Measurements from ENCODE around the gene UBXN1. TPM values are rescaled to one million over a fixed set of nuclear protein-coding genes. Genes with fewer than 3 reads are reported as not detected.

UBXN1 gene
- total and polyA plus RNA-seq, 10 of the 15 experiments (the other 5 are each of a cell fraction or from before 2014, with no cell fraction given), result 7.0 to 173 (median 106) TPM

DNA sequence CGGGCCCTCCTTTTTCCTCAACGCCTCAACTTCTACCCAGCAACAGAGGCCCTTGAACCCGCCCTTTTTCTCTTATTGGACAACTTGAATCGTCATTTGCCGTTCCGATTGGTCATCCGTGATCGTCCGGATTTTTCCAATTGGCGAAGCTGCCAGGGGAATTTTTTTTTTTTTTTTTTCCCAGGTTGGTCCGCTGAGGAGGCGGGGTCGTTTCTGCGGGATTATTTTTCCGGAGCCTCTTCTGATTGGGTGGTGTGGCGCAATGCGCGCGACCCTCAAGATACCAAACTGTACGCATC lies 48.9 kb upstream of the UBXN1 start (continued):
- TF ChIP-seq, protein P1, sequence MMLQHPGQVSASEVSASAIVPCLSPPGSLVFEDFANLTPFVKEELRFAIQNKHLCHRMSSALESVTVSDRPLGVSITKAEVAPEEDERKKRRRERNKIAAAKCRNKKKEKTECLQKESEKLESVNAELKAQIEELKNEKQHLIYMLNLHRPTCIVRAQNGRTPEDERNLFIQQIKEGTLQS (IDR thresholded peaks at IDR 0.05; ENCODE audit: borderline replicate concordance, extremely low read depth, low read depth, low read length), result no peak
- no peak for TF ChIP-seq MEF2B (IDR thresholded peaks at IDR 0.05; ENCODE audit: partially characterized antibody, poor library complexity, severe bottlenecking)
- TF ChIP-seq FOXM1 (IDR thresholded peaks at IDR 0.05; ENCODE audit: low read depth, low read length), result peak; percentile 64; the same call in 1 of the 2 replicates
- peak; percentile 80 for TF ChIP-seq SP1 (IDR thresholded peaks at IDR 0.05; ENCODE audit: low read depth, low read length)
- TF ChIP-seq FOS (IDR thresholded peaks at IDR 0.05; ENCODE audit: borderline replicate concordance, extremely low read depth, insufficient read length), result peak; percentile 70
- TF ChIP-seq SMAD1 (IDR thresholded peaks at IDR 0.05; ENCODE audit: low read depth, partially characterized antibody), result no peak
- TF ChIP-seq RFX5 (IDR thresholded peaks at IDR 0.05; ENCODE audit: low read depth, low read length), result peak; percentile 98
- TF ChIP-seq CBFB (IDR thresholded peaks at IDR 0.05; ENCODE audit: low read depth), result no peak
- TF ChIP-seq SIN3A (IDR thresholded peaks at IDR 0.05; ENCODE audit: low read depth, low read length), result no peak
- TF ChIP-seq ZNF384 (IDR thresholded peaks at IDR 0.05; ENCODE audit: borderline replicate concordance, low read depth, low read length), result peak; percentile 99
- TF ChIP-seq HDAC6 (IDR thresholded peaks at IDR 0.05; ENCODE audit: unreplicated experiment), result no peak
- TF ChIP-seq PML (IDR thresholded peaks at IDR 0.05; ENCODE audit: low read length), result no peak
- no peak for TF ChIP-seq EZH2 (IDR thresholded peaks at IDR 0.05; ENCODE audit: borderline replicate concordance, control insufficient read depth, low read depth, low read length)
- TF ChIP-seq ATF7 (IDR thresholded peaks at IDR 0.05; ENCODE audit: low read depth), result peak; percentile 44
- no peak for TF ChIP-seq STAT1 (conservative IDR thresholded peaks at IDR 0.05)
